ENCODE data around the gene DZIP1L.

DZIP1L gene

DNA sequence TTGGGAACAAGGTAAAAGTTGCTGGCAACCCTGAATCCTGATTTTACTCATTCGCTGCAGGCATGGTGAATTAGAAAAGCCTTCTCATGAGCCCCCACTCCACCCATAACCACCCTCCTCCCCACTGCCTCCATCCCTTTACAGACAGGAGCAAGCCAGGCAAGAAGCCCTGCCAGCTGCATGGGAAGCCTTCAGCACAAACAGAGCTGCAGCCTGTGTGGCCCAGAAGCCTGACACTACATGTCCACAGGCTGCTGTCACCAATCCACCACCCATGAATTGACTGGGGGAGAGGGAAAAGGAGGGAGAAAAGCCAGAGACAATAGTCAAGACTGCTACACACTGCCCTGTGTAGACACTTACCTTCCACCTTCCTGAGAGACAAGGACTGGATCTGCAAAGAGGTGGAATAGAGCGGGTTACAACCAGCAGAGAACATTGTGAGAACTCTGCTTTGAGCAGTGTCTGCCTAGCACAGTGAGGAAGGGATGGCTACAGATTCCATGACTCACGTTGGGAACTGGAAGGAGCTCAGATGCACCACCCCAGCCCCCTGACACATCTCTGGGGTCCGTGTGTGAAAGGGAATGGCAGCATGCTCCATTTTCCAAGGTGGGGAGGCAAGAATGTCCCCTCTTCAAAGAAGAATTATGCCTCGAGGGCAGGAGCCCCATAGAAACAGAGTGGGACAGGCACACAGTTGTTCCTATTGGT, 33.9 kb downstream of the DZIP1L start:
- no peak overlapping the region for H3K4me3 ChIP-seq (ENCODE audit: low read depth, low read length)
- TF ChIP-seq, protein P1, sequence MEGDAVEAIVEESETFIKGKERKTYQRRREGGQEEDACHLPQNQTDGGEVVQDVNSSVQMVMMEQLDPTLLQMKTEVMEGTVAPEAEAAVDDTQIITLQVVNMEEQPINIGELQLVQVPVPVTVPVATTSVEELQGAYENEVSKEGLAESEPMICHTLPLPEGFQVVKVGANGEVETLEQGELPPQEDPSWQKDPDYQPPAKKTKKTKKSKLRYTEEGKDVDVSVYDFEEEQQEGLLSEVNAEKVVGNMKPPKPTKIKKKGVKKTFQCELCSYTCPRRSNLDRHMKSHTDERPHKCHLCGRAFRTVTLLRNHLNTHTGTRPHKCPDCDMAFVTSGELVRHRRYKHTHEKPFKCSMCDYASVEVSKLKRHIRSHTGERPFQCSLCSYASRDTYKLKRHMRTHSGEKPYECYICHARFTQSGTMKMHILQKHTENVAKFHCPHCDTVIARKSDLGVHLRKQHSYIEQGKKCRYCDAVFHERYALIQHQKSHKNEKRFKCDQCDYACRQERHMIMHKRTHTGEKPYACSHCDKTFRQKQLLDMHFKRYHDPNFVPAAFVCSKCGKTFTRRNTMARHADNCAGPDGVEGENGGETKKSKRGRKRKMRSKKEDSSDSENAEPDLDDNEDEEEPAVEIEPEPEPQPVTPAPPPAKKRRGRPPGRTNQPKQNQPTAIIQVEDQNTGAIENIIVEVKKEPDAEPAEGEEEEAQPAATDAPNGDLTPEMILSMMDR (IDR thresholded peaks at IDR 0.05; ENCODE audit: borderline replicate concordance, insufficient read depth, low read depth, low read length) = no peak

DNA sequence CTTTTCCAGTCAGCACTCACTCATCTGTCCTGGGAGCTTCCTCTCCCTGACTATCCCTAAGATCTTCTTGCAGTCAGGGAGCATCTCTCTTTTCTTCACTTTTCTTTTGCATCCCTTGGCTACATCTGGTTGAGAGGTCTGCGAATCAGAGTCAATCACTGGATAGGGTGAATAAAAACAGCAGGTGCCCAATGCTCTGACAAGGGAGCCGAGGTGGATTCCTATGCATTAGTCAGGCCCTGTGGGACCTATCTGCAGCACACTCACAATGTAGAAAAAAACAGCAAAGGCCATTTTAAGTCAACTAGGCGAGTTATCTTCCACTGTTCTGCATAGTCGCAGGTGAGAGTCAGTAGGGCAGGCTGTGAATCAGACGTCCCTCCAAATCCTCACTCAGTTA, 35.5 kb downstream of the DZIP1L start:
- TF ChIP-seq, protein P1 (IDR thresholded peaks at IDR 0.05; ENCODE audit: borderline replicate concordance, insufficient read depth, low read depth, low read length) = no peak
- H3K4me3 ChIP-seq (ENCODE audit: low read depth, low read length) = no peak overlapping the region

DNA sequence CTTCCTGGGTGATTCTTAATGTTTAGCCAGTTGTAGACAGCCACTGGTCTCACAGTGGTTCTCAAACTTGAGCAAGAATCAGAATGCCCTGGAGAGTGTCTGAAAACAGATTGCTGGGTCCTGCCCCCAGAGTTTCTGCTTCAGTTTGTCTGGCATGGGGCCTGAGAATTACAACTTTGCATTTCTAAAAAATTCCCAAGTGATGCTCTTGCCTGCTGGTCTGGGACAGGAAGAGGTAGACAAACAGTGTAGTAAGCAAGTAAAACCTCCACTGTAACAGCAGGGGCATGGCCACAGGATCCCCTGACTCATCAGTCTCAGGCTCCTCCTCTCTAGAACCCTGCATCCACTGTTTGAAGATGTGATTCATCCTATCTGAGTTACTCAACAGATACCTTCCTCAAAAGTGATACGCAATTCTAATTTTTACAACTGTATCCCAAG, 36.5 kb downstream of the DZIP1L start:
- TF ChIP-seq, protein P1 (IDR thresholded peaks at IDR 0.05; ENCODE audit: borderline replicate concordance, insufficient read depth, low read depth, low read length) = no peak
- H3K4me3 ChIP-seq (ENCODE audit: low read depth, low read length) = no peak overlapping the region

DNA sequence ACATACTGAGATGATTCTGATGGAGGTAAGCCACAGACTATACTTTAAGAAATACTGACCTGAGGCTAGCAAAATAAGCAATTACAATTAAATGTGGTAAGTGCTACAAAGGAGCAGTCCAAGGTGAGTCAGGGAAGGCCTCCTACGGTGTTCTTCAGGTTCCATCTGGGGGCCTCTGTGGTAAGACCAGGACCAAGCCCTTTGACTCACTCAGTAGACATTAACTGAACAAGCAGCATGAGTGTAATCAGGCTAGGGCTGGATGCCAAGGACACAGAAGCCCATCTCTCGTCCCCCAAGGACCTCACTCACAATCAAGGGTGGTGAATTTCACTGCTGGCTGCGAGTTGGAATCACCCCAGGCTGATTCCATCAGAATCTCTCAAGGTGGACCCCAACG, 37.3 kb downstream of the DZIP1L start:
- TF ChIP-seq, protein P1 (IDR thresholded peaks at IDR 0.05; ENCODE audit: borderline replicate concordance, insufficient read depth, low read depth, low read length) = no peak
- no peak overlapping the region for H3K4me3 ChIP-seq (ENCODE audit: low read depth, low read length)

DNA sequence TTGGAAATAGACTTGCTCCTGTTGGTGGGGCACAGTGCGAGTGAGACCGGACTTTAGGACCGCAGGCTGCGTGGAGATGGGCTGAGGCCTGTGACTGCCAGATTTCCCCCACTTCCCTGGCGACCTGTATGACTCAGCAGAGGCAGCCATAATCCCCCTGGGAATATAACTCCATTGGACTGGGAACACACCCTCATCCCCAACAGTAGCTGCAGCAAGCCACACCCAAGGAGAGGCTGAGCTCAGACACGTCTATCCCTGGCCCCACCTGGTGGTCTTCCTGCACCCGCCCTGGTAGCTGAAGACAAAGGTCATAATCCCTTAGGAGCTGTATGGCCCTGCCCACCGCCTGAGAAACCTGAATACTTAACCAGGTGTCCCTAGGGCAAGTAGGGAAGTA, 42.6 kb downstream of the DZIP1L start:
- TF ChIP-seq, protein P1 (IDR thresholded peaks at IDR 0.05; ENCODE audit: borderline replicate concordance, insufficient read depth, low read depth, low read length) = no peak
- H3K4me3 ChIP-seq (ENCODE audit: low read depth, low read length) = no peak overlapping the region

DNA sequence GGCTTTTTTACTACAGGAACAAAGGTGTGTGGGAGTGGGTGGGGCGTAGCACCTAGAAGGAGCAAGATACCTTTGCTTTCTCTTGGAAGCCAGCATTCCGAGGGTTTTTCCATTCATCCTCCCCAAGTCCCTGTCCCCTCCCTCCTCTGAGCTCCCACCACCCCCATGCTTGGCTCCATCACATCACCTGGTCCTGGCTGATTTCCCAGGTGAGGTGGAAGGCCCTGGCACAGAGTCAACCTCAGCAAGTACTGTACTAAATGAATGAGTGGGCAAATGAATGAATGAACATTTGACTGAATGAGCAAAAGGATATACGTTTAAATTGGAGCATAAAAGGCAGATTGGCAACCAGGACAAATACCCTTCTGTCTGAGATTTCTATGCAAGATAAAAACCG, 45.4 kb downstream of the DZIP1L start:
- TF ChIP-seq, protein P1 (IDR thresholded peaks at IDR 0.05; ENCODE audit: borderline replicate concordance, insufficient read depth, low read depth, low read length) = no peak
- no peak overlapping the region for H3K4me3 ChIP-seq (ENCODE audit: low read depth, low read length)

DNA sequence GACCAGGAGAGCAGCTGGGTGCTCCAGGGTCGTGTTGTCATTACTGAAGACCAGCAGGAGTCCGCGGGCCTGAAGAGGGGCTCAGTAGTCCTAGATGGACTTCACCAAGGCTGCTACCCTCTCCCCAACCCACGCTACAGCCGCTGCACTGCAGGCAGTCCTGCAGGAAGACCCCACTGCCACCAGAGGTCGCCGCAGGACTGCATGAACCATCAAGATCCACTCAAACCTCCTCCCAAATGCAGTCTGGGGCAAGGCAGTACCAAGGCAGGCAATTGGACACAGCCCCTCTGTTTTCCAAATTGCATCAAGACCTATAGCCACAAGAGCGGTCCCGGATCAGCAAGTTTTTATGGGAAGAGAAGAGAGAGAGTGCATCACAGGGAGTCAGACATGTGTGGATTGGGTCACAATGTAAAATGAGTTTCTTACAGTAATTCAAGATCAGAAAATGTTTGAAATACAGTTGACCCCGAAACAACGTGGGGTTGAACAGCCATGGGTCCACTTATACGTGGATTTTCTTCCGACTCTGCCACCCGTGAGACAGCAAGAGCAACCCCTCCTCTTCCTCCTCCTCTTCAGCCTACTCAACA, 46.7 kb downstream of the DZIP1L start:
- no peak overlapping the region for H3K4me3 ChIP-seq (ENCODE audit: low read depth, low read length)
- TF ChIP-seq, protein P1 (IDR thresholded peaks at IDR 0.05; ENCODE audit: borderline replicate concordance, insufficient read depth, low read depth, low read length) = peak; percentile 99

Measured in GM12875 (cell line).